ENCODE data around the gene JAZF1.

DNA sequence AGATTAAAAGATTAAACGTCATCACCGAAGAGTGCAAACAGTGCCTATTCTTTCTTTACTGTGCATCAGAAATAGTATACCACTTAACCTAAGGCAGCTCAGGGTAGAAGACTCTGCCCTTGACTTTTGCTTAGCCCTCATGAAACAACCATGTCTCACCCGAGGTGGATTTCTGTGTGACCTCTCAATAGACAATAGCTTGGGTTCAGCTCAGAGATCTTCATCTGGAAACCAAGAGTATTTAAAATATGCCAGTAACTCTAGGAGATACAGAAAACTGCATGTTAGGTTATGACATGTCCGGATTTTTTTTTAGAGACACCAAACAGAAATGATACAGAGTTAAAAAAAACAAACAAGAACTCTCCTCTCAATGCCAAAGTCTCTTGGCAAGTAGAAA, 75.8 kb downstream of the JAZF1 start:
- no peak for TF ChIP-seq ZFX (IDR thresholded peaks at IDR 0.05; ENCODE audit: borderline replicate concordance)
- TF ChIP-seq, protein P1, sequence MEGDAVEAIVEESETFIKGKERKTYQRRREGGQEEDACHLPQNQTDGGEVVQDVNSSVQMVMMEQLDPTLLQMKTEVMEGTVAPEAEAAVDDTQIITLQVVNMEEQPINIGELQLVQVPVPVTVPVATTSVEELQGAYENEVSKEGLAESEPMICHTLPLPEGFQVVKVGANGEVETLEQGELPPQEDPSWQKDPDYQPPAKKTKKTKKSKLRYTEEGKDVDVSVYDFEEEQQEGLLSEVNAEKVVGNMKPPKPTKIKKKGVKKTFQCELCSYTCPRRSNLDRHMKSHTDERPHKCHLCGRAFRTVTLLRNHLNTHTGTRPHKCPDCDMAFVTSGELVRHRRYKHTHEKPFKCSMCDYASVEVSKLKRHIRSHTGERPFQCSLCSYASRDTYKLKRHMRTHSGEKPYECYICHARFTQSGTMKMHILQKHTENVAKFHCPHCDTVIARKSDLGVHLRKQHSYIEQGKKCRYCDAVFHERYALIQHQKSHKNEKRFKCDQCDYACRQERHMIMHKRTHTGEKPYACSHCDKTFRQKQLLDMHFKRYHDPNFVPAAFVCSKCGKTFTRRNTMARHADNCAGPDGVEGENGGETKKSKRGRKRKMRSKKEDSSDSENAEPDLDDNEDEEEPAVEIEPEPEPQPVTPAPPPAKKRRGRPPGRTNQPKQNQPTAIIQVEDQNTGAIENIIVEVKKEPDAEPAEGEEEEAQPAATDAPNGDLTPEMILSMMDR (IDR thresholded peaks at IDR 0.05) = no peak

All from 22Rv1 (cell line).